Colon (tissue), 2 donors: ENCODE measurements around the gene NOVA2.
"Not testable (repeated sequence)": the region's sequence is repeated elsewhere in the genome, so short reads cannot be mapped to it uniquely, and the experiment has no call there.

ENCODE experiments used
- FAIRE-seq: peaks from 2 replicates; lab custom pipeline; 2012; peaks lifted over from hg19 to GRCh38; lab: Jason Lieb, UNC
- donor health status: control.
- donor health status: control.

Gene NOVA2

GRCh38 chr19:45922281-45922680 is 51.4 kb downstream of the NOVA2 start:
- no peak for FAIRE-seq

GRCh38 chr19:45920458-45920857 is 53.2 kb downstream of the NOVA2 start:
- no peak for FAIRE-seq

- FAIRE-seq: no peak
These were observed 54.0 kb downstream of the NOVA2 start for GRCh38 chr19:45919678-45920077.

DNA sequence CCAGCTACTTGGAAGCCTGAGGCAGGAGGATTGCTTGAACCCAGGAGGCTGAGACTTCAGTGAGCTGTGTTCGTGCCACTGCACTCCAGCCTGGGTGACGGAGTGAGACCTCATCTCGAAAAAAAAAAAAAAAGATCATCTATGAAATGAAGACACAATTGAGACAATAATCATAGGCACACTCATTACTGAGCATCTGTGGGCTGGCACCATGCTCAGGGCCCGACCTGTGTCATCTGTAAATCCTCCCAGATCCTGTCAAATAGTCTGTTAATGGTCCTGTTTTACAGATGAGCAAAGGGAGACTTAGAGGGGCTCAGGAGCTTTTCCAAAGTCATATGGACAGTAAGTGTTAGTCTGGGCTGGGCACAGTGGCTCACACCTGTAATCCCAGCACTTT is 54.9 kb downstream of the NOVA2 start:
- FAIRE-seq: no peak

- no peak for FAIRE-seq
These were observed 56.1 kb downstream of the NOVA2 start for GRCh38 chr19:45917421-45918091.

GRCh38 chr19:45913874-45914830 is 59.5 kb downstream of the NOVA2 start, which contains the start of gene NANOS2:
NANOS2 (minus strand) TSS chr19:45914778; CDS start chr19:45914693, 85 bp downstream.
- no peak for FAIRE-seq

DNA sequence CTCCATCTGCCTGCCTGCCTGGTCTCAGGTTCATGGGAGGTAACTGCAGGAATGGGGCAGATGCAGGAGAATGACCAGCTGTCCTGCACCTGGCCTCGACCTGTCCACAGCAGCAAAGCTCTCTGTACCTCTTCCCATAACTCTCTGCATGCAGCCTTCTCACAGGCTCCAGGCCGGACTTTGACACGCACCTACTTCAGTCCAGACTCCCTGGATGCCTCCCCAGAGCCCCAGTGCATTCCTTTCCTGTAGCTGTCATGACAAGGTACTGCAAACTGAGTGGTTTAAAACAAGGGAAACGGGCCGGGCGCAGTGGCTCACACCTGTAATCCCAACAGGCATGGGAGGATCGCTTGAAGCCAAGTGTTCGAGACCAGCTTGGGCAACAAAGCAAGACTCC is 62.4 kb downstream of the NOVA2 start:
- FAIRE-seq: no peak

GRCh38 chr19:45908956-45909355 is 64.7 kb downstream of the NOVA2 start:
- no peak for FAIRE-seq

DNA sequence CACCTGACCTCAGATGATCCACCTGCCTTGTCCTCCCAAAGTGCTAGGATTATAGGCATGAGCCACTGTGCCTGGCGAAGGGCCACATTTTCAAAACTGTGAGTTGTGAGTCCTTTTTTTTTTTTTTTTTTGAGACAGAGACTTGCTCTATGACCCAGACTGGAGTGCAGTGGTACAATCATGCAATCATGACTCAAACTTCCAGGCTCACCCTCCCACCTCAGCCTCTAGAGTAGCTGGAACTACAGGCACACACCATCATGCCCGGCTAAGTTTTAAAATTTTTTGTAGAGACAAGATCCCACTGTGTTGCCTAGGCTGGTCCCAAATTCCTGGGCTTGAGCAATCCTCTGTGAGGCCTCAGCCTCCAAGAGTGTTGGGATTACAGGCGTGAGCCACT is 67.4 kb downstream of the NOVA2 start:
- FAIRE-seq: no peak

- FAIRE-seq: no peak
These were observed 68.7 kb downstream of the NOVA2 start for GRCh38 chr19:45905011-45905410.

DNA sequence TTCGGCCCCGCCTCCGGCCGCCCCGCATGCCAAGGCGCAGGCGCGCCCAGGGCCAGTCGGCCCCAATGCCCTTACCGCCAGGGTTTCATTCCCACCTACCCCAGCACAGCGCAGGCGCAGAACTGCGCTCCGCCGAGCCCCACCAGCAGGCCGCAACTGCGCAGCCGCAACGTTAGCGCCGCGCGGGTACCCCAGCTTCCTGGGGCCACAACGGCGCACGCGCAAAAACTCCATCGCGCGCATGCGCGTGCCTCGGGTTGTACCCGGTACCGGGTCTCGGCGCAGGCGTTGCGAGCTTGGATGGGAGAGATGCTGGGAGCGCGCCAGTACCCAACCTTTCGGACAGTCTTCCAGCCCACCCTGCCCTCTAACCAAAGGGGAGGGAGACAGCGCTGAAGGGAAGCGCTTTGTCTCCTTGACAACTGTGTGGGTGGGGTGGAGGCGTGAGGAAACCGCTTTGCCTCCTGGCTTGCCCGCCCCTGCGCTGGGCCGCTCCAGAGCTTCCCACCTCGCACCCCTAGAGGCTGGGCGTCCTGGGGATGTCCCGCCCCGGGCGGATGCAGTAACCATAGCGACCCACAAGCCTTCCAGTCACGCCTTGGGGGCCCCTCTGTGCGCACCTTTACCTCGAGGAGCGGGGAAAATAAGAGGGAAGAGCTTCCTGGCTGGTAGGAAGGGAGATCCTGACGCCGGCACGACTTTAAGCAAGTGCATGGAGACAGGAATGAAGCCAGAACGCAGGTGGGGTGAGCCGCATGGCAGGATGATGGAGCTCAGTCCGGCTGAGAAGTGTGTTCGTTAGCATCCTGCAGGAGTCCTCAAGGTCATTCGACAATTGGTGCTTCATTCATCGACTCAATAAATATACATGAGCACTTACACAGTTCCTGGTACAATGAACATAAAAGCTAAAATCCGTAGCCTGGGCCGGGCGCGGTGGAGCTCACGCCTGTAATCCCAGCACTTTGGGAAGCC is 70.7 kb downstream of the NOVA2 start:
- FAIRE-seq: no peak

DNA sequence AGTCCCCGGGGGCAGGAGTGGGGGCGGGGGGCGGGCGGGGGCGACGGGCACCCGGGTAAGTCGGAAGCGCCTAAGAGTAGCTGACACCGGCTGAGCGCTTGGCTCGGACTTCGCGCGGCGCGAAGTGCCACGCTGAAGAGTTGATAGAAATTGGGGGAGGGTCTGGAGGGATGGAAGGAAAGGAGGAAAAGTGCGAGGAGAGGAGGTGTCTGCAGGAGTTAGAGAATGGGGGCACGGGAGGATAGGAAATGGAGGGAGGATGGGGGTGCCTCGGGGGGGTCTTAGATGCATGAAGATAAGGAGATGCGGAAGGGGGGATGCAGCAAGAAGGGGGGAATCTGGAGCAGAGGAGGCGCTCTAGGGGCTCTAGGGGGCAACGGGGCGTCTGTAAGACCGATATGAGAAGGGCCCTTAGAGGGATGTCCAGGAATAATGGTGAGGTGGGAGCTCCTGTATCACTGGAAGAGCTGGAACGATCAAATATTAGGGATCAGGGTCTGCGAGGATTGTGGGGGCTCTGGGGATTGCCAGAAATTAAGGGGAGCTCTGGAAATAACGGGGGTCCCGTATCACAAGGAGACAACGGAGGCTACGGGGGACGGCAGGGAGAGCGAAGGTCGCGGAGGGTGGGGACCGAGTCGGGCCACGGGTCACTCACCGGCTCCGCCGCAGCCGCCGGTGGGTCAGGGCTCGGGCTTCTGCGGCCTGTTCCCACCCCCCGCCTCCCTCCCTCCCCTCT is 71.6 kb downstream of the NOVA2 start, which contains the start of gene MYPOP:
Gene MYPOP (minus strand): TSS at position 702 of the 739 bp plus-strand sequence. CDS start 840 bp downstream, outside the sequence.
- FAIRE-seq: no peak

DNA sequence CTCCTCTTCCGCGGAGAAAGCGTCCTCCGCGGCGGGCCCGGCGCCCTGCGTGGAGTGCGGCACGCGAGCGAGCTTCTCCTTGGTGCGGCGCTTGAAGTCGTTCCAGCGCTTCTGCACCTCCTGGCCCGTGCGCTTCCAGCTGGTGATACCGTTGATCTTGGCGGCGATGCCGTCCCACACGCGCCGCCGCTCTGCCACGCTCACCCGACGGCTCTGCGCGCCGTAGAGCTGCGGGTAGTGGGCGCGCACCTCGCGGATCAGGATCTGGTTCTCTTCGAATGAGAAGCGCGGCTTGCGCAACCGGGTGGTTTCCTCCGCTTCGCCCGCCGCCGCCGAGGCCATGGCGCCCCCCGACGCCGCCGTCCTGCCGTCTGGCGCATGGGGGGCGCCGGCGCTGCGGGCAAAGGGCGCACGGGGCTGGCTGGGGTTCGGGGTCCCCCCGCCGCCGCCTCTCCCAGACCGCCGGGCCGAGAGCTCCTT is 72.2 kb downstream of the NOVA2 start:
- FAIRE-seq: no peak

GRCh38 chr19:45900738-45901431 is 72.8 kb downstream of the NOVA2 start:
- no peak for FAIRE-seq

DNA sequence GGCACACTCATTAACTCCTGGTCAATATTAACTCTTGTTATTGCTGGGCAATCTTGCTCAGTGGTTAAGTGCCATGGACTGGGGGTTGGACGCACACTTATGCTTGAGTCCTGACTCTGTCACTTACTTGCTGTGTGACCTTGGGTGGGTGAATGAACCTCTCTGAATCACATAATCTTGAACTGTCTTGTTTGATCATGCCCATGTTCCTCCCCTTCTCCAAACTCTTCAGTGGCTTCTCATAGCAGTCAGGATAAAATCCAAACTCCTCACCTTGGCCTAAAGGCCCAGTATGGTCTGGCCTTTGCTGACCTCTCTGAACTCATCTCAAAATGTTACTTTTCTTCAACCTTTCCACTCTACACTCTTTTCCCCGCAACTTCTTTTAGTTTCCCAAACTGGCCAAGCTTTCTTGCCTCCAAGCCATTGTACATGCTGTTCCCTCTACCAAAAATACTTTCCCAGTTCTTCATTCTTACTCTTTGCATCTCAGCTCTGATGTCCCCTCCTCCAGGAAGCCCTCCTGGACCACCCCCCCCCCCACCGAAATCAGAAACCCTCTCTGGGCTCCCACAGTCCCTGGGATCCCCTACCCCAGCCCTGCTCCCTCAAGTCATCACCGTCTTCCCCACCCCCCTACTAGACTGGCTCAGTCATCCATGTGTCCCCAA is 73.6 kb downstream of the NOVA2 start:
- FAIRE-seq: no peak

DNA sequence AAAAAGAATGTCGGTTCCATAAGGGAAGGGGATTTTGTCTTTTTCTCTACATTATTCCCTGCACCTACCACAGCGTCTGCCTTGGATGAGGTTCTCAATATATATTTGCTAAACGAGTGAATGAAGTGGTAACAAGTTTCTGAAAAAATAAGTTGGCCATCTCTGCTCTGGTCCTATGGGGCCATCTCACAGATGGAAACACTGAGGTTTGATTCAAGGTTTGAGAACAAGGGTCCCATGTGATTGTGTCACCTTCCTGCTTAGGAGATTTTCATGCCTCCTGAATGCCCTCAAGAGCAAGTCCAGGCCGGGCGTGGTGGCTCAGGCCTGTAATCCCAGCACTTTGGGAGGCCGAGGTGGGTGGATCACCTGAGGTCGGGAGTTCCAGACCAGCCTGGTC is 74.4 kb downstream of the NOVA2 start:
- no peak for FAIRE-seq

DNA sequence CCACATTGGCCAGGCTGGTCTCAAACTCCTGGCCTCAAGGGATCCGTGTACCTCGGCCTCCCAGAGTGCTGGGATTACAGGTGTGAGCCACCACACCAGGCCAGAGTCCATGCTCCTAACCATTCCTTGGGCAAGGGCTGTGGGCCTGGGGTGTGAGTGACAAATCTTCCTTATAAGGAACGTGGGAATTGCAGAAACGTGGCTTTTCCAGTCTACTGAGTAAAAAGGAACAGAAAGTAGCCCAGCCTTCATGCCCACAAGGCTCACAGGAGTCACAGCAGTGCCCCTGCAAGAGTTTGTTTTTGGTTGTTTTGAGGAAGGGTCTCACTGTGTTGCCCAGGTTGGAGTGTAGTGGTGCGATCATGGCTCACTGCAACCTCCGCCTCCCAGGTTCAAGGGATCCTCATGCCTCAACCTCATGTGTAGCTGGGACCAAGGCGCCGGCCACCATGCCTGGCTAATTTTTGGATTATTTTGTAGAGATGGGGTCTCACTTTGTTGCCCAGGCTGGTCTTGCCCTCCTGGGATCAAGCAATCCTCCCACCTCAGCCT is 76.3 kb downstream of the NOVA2 start:
- FAIRE-seq: no peak

DNA sequence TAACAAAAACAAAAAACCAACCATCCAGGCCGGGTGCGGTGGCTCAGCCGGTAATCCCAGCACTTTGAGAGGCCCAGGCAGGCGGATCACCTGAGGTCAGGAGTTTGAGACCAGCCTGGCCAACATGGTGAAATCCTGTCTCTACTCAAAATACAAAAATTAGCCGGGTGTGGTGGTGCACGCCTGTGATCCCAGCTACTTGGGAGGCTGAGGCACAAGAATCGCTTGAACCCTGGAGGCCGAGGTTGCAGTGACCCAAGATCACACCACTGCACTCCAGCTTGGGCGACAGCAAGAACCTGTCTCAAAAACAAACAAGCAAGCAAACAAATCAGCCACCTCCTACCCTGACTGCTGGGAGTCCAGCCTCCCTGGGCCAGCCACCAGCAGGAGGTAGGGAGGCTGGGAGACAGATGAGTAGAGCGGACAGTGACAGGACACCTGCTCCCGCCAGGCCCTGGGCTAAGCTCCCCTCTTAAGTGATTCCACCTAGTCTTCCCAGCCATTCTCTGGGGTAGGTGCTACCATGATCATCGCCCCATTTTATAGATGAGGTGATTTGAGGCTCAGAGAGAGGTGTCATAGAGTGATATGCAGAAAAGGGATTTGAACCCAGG is 77.6 kb downstream of the NOVA2 start:
- not testable (repeated sequence) for FAIRE-seq

GRCh38 chr19:45895519-45895972 is 78.1 kb downstream of the NOVA2 start:
- FAIRE-seq: no peak
